NCI-H82 (cell line): ENCODE data around the gene LGALS3BP.
"Not testable (repeated sequence)": the region's sequence is repeated elsewhere in the genome, so short reads cannot be mapped to it uniquely, and the experiment has no call there.

Experiments used
- DNase-seq: peaks from one replicate; lab custom pipeline; 2025; lab: John Stamatoyannopoulos, UW

The LGALS3BP gene

GRCh38 chr17:78979780-78980623 lies at the start of gene LGALS3BP:
LGALS3BP (minus strand) TSS chr17:78979923; CDS start chr17:78977191, 2,732 bp downstream.
- DNase-seq = no peak

- no peak for DNase-seq
Measured at GRCh38 chr17:79028496-79029326, 49.0 kb upstream of the LGALS3BP start.

GRCh38 chr17:79027925-79028491 lies 48.3 kb upstream of the LGALS3BP start:
- no peak for DNase-seq

- no peak for DNase-seq
Measured at GRCh38 chr17:79027274-79027924, 47.7 kb upstream of the LGALS3BP start.

GRCh38 chr17:79026376-79027273 lies 46.9 kb upstream of the LGALS3BP start:
- no peak for DNase-seq

- no peak for DNase-seq
Measured at GRCh38 chr17:79024901-79025737, 45.4 kb upstream of the LGALS3BP start.

GRCh38 chr17:79023886-79024771 lies 44.4 kb upstream of the LGALS3BP start, which contains the start of gene C1QTNF1:
C1QTNF1 (plus strand) TSS chr17:79024169; CDS start chr17:79043969, 19,800 bp downstream.
- DNase-seq = peak; percentile 74

GRCh38 chr17:79023180-79023705 lies 43.5 kb upstream of the LGALS3BP start:
- no peak for DNase-seq

GRCh38 chr17:79022507-79022991 lies 42.8 kb upstream of the LGALS3BP start:
- DNase-seq = no peak

- not testable (repeated sequence) for DNase-seq
Measured at GRCh38 chr17:79021929-79022328, 42.2 kb upstream of the LGALS3BP start.

GRCh38 chr17:79020631-79021301 lies 41.0 kb upstream of the LGALS3BP start:
- no peak for DNase-seq

- DNase-seq = peak; percentile 79
Measured at GRCh38 chr17:79019632-79020584, 40.2 kb upstream of the LGALS3BP start.

GRCh38 chr17:79019261-79019631 lies 39.5 kb upstream of the LGALS3BP start:
- DNase-seq = no peak

GRCh38 chr17:79018370-79018695 lies 38.6 kb upstream of the LGALS3BP start:
- no peak for DNase-seq

GRCh38 chr17:79017546-79018369 lies 38.0 kb upstream of the LGALS3BP start:
- DNase-seq = no peak

- no peak for DNase-seq
Measured at GRCh38 chr17:79014158-79014758, 34.5 kb upstream of the LGALS3BP start.
